Activated CD4-positive, CD25-positive, alpha-beta regulatory T cell treated with anti-CD3 and anti-CD28 coated beads, Interleukin-2, amount 50 U/mL, for 72 hours (primary cell): ENCODE measurements around the gene LAMB2.

Experiments used
- DNase-seq: peaks from one replicate; pipeline ENCODE4 v3.0.0; 2021

LAMB2 gene

DNA sequence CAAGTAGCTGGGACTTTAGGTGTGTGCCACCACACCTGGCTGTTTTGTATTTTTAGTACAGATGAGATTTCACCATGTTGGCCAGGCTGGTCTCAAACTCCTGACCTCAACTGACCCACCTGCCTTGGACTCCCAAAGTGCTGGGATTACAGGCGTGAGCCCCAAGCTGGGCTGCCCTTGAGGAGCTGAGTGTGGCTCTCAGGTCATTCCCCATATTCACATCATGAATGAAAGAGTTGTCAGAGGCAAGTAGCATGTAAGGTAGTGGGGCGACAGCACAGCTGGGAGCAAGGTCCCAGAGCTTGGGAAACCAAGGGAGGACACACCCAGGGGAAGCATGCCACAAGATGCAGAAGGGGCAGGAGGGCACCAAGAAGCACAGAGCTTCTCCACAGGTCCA is 28.3 kb upstream of the LAMB2 start:
- DNase-seq: no peak

DNA sequence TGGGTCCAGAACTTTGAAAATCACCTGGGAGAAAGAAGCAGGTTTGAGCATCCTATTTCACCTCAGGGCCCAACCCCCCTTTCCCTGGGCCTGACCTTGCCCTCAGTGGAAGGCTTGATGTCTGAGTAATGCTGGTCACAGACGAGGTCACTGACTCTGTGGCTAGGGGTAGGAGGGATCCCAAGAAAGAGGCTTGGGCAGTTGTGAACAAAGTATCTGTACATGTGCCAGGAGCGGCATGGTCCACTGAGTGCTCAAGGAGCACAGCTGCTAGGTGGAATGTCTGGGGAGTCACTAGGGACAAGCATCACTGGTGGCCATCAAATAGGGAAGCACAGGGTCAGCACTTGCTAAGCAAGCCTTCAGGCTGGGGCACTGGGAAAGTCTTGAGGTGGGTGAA is 25.9 kb upstream of the LAMB2 start:
- DNase-seq: no peak

DNA sequence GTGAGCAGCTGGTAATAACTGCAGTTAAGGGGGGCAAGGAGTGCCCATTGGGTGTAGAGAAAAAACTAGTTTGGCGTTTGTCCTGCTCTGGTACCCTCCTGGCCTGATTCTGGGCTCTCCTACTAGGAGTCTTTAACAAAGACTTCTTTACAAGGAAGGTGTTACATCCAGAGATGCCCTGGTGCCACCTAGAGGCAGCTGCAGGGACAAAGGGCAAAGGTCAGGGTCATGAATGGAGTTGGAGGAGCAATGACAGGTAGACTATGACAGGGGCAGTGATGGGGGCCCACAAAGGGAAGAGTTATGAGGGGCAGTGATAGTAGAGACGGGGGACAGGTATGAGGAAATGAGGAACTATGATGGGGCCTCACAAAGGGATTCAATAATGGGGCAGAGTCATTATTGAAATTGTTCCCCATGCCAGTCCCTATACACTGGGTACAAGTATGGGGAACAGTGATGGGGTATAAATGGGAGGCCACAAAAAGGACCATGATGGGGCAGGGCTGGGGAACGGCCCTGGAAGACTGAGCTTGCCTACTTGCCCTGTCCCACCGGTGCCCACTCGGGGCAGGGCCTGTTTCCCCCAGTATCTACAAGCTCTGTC is 25.4 kb upstream of the LAMB2 start:
- DNase-seq: peak; percentile 49

DNA sequence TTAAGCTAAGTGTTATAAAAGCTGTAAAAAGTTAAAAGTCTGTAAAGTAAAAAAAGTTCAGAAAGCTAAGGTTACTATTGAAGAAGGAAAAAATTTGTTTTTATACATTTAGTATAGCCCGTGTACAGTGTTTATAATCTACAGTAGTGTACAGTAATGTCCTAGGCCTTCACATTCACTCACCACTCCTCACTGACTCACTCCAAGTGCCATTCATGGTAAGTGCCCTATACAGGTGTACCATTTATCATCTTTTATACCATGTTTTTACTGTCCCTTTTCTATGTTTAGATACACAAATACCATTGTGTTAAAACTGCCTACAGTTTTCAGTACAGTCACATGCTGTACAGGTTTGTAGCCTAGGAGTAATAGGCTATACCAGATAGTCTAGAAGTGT is 24.4 kb upstream of the LAMB2 start:
- no peak for DNase-seq

DNA sequence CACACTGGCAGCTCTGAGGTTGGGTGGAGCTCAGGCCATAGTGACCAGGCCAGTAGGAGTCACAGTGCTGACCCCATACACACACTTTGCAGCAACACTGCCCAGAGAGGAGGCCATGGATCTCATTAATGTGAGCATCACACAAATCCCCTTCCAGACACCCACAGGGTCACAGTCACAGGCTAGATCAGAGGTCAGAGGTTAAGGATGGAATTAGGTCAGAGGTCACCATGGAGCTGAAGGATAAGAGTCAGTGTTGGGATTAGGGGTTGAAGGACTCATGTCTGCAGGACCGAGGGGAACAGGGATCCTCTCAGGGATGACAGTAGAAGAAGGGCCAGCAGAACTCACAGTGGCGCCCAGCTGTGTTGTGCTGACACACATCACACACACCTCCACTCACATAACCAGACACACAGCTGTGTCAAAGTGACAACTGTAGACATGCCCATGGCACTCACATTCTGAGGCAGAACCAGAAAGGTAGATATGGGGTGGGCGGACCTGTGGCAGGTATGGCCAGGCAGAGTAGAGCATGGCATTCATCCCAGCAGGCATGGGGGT is 20.6 kb upstream of the LAMB2 start:
- DNase-seq: no peak

DNA sequence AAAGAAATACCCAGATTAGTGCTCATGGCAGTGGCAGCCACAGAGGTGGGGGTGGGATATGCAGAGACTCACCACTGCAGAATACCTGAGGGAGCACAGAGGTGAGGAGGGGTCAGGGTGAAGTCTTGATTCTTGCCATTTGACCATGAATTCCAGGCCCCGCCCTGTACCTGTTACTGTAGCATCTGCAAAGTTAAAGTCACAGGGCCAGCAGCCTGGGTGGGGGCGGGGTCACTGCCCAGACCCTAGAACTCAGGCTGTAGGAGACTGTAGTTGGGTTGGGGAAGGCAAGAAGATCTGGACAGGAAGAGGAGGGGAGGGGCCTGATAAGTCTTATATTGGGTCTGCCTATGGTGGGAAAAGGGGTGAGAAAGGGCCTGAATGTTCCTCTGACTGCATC is 18.8 kb upstream of the LAMB2 start:
- DNase-seq: no peak

DNA sequence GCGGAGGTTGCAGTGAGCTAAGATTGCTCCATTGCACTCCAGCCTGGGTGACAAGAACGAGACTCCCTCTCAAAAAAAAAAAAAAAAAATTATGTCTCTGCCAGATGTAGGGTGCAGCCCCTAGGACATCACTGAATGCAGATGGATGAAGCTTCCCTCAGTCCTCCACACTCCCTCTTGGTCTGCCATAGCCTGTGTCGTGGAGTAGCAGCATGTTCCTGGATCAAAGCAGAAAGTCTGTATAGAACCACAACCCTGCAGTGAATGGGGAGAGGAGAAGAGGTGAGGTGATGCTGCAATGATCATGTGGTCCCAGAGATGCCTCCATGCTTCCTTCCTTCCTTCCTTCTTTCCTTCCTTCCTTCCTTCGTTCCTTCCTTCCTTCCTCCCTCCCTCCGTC is 15.3 kb upstream of the LAMB2 start:
- DNase-seq: no peak

DNA sequence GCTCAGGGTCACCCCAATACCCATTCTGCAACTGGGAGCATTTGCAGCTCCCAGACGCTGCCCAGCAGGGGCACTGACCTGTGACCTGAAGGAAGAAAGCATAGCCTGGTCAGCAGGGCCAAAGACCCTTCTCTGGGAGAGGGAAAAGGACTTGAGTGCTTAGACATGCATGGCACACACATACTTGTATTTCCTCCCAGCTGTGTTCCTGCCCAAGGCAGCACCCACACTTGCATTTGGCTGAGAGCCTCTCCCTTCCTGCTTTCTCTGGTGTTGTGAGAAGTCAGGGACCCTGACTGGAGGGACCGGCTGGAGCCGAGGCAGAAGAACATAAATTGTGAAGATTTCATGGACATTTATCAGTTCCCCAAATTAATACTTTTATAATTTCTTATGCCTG is 7.2 kb upstream of the LAMB2 start:
- no peak for DNase-seq

DNA sequence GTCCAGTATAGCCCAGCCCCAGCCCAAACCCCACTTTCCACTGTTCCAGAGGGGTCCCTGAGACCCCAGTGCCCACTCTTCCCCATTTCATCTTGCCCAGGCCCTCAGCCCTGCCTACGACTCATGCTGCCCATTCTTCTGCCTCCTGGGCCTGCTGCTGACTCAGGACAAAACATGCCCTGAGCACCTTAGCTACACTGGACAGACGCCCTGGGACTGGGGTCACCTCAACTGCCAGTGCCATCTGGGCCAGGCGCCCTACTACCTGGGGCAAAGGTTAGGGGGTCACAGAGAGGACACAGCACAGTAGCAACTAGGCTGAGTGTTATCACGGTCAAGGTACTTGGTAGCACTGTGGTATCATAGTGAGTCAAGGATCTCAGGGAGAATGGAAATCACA is 2.6 kb upstream of the LAMB2 start:
- DNase-seq: no peak

DNA sequence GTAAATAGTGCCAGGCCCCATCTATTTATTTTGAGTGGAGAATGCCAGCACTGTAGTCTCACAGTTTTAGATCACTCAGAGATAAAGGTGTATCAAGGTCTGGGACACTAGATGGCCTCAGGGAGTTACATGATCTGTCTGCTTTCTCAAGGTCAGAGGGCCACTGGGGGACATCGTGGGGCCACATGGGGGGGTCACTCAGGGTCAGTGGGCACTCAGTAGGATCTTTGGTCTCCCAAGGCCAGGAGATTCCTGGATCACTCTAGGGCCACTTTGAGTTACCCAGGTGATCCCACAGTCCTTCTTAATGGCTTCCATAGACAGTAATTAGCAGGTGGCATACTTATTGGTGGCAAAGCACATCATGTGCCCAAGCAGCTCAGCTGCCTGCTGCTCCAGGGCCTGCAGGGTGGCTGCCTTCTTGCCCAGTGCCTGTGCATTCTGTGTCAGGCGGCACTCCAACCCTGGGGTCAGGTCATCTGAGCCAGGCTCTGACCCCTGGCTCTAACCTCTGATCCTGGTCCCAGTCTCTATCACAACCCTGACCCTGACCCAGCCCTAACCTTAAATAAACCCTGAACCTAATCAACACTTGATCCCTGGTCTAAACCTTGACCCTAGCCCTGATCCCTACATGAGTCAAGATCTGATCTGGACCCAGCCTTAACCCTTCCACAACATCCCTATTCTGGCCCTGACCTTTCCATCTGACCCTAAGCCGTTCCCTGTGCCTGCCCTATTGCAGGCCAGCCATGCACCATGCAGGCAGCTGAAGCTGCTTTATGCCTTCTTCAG is 1.8 kb upstream of the LAMB2 start:
- no peak for DNase-seq

DNA sequence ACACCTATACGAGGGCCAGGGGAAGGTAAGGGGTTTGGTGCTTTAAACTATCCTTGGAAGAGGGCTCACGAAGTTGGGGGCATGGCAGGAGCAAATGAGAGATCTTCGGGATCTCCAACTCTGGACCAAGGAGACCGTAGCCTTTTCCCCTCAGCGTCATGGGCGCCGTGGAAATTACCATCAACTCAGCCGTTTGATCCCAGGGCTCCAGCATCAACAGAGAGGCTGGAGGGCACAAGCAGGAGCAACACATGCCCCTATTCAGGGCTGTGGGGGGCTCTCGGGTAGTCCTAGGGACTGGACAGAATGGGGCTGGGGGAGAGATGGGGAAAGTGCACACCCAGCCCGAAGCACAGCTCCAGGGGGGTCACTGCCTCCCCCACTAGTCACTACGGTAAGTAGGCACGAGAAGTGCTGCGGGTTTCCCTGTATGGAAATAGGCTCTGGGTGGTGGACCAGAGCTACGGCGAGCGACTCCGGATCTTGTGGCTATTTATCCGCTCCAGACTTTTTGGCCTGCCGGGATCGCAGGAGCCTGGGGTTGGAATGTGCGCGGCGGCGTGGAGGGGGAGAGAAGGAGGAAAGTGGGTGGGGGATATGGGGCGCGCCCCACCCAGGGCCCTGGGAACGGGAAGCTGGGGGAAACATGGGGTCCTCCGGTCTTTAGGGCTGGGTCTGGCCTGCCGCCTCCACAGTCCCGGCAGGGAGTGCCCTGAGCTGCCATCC is 539 bp upstream of the LAMB2 start:
- no peak for DNase-seq

DNA sequence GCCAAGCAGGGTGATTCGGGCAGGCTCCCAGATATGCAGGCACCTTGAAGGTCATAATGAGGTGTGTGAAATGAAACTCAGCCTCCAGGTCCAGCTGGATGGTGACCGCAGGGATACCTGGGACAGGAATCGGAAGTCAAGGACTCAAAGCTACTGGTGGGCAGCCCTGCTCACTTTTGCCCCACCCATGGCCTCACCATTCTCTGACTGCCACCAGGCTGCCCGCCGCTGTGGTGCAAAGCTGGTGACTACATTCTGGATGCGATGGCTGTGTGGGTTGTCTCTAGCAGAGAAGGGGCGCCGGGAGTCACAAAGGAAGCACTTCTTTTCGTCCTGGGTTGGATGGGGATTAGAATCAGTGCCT is 795 bp downstream of the LAMB2 start:
- DNase-seq: no peak

DNA sequence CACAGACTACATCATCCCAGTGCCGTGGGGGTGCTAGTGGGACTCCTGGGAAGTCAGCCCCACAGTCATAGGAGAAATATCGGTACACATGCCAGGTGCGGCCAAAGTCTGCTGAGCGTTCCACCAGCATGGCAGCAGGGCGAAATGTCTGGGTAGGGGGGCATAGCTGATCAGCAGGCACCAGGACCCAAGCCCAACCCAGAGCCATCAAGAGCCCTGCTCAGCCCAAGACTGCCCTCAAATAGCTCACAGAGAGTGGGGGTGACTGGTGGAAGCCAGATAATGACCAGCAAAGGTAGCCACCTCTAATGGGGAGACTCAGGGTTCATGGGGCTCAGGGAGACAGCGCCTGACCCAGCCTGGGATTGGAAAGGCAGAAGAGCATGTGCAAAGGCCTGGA is 1.3 kb downstream of the LAMB2 start:
- no peak for DNase-seq

DNA sequence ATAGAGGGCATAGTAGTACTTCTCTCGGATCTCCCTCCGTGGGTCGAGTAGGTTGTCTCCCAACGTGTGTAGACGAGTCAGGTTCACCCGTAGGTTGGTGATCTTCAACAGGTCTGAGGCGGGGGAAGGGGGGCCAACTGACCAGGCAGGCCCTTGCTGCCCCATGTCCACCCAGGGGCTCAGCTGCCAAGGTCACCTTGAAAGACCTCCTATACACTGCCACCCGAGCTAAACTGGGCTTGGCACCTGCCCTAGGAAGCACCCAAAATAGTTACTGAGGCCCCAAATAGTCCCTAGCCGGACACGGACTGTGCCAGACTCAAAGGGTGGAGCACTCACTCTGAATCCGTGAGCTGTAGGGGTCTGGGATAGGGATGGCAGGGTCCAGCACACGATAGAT is 1.8 kb downstream of the LAMB2 start:
- DNase-seq: no peak

DNA sequence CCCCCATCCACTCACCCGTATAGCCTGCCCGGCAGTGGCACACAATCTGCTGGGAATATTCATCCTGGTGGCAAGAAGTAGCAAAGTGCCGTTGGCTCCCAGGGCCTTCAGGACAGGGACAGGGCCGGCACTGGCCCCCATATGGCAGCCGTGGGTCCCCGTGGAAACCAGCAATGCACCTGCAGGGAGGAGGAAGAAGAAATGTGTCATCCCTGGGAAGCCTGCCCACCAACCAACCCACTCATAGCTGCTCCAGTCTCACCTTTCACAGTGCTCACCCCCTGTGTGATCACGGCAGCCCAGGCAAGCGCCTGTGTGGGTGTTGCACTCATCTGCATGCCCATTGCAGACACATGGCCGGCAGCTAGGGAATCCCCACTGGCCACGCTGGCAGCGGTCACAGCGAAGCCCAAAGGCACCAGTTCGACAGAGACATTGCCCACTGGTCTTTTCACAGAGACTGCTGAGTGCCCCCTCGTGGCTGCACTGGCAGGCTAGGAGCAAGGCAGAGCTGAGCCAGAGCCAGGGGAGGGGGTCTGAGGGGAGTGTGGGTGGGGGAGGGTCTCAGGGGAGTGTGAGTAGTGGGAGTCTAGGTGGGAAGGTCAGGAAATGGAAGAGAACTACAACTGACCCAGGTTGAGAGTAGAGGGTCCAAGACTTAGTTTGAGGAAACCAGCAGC is 7.7 kb downstream of the LAMB2 start:
- no peak for DNase-seq

DNA sequence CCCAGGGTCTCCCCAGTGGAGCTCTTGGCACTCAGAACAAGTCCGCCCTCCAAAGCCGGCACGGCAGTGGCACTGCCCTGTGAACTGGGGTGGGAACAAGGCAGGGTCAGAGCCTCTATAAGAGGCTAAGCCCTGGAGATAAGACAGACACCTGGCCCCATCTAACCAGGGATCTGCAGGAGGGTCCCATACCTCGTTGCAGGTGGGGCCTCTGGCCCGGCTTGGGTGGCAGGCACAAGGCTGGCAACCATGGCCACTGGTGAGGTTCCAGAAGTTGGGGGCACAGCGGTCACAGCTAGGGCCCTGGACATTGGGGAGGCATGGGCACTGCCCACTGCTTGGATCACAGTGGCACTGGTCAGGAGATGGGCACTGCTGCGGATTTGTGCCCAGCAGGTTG is 8.6 kb downstream of the LAMB2 start:
- no peak for DNase-seq

DNA sequence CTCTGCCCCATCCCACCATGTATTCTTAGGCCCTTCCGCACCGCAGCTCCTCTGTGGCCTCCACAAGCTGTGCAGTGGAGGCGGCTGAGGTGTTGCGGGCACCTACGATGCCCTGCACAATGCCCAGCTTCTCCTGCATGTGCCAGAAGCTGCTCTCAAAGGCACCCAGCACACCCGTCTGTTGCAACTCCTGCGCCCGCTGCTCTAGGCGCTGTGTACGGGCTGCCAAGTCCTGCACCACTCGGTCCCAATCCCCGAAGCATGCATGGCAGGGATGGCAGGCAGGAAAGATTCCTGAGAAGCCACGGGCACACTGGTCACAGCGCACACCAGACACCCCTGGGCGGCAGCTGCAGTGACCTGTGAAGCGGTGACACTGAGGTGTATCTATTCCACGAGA is 9.2 kb downstream of the LAMB2 start:
- DNase-seq: no peak

DNA sequence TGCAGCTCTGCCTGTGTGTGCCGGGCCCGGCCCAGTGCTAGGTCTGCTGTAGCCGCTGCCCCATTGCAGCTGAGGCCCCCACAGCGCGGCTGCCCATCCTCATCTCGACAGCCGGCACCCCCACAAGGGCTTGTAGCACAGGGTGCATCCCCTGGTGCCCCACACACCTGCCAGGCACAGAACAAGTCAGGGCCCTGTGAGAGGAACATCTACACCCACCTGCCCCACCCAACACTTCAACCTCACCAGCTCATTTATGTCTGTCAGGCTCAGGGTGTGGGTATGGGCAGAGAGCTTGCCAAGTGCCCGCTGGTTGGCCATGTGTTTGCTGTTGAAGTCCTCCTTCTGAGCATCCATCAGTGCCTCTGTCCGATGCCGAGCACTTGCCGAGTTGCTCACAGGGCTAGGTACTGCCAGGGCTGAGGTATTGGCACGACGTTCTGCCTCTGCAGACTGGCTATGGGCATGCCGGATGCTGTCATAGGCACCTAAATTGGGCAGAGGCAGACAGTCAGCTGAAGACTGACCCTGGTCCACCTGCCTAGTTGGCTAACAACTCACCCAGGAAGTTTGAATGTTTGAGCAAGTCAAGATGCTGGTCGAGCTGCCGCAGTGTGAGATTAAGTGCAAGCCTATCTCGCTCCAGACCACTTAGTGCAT is 9.8 kb downstream of the LAMB2 start:
- DNase-seq: no peak

DNA sequence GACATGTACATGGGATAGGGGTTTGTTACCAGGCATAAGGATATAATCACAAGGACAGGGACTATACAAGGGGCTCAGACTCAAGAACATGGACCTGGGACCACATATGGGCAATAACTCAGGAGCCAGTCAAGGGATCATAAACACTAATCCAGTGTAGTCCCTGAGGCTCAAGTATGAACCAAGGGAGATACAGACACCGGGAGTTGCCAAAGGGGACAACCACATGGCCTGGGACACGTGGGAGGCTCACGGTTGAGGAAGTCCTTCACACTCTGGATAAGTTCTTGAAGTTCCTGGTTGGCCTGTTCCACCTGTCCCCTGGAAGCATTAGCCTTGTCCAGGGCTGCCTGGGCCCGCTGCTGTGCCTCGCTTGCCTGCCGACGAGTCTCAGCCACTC is 10.4 kb downstream of the LAMB2 start:
- DNase-seq: no peak

DNA sequence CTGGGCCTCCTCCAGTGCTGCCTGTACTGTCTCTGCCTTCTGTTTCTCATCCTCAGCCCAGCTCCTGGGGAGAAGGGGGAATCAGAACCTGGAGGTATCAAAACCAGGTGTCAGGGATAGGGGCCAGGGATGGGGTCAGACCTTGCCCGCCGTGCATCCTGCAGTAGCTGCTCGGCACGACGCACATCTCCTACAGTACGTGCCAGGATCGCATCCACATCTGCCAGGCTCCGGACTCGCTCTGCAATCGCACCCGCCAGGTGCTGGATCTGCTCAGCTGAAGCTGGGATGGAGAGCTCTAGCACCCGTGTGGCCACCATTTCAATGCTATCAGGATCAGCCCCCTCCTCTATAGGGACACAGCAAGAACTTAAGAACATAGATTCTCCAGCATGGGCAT is 10.8 kb downstream of the LAMB2 start:
- DNase-seq: no peak

DNA sequence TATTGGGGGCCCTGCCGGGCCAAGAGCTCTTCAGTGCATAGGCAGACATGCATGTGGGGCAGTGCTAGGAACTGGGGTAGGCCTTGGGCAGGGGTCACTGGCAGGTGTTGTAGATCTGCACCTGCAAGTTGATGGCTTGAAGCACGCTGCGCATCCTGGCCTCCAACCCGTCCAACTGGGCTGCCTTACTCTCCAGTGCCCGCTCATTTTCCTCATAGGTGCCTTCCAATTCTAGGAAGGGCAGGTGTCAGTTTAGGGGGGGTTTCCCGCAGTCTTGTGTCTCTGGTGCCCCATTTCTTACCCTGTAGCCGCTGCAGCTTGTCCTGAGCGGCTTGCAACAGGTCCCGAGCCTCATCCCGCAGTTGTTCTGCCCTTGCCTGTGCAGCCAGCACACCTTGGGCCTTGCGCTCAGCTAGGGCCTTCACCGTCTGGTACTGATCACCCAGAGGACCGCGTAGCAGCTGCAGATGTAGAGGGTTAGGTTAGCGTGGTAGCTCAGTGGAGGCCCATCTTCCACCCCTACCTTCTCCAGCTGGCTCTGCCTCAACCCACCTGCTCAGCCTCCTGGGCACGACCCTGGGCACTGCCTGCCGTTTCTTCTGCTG is 11.6 kb downstream of the LAMB2 start:
- DNase-seq: no peak

DNA sequence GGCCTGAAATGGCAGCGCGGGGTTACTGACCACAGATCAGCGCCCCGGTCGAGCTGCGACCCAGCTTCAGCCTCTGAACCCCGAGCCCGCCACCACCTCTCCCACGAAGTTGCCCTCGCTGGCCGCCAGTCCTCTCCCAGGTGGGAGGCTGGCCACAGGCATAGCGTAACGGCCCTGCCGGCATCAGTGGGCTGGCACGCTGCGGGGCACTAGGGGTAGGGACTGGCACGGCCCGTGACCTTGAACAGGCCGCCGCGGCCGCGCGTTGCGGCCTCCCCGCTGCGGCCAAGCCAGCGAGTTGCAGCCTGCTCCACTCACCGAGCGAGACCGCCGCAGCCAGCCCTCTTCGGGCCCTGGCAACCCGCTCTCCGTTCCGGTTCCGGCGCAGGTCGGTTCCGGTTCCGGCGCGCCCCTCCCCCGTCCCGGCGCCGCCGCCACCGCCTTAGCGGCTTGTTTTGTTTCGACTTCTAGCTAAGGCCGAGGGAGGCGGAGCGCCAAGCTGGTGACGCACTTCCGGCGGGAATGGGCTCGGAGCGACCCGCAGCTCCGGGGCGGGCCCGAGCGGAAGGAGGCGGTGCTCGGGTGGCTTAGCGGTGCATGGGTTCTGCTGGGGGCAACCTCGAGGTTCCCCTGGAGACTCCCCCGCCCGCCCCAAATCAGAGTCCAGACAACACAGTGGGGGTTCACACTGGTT is 12.3 kb downstream of the LAMB2 start, which contains the start of gene USP19:
TSS of gene USP19 (minus strand) at position 386 of the 694 bp plus-strand sequence. CDS start 1,678 bp downstream, outside the sequence.
- DNase-seq: peak; percentile 93
